Sigmoid colon (tissue), 4 donors: Measurements from ENCODE around the gene LOXHD1.

Experiments
- EP300 ChIP-seq, 4 donors: sonication (generic); formaldehyde crosslinking; IDR thresholded peaks; one replicate each; pipeline ENCODE4 v1.6.1; 2017; ENCODE audit warnings: antibody characterized with exemption in 4 of 4
- POLR2A ChIP-seq, 2 donors: fragments of 450-650 bp; IDR thresholded peaks; one replicate each; pipeline ENCODE4 v1.6.1; 2016; ENCODE audit warnings: antibody characterized with exemption in 2 of 2, mild to moderate bottlenecking in 2 of 2, moderate library complexity in 2 of 2
- TF ChIP-seq, protein P1 (sequence below), 4 experiments: fragments of 450-650 bp in 3 of 4; fragments of 200-600 bp in 1 of 4; IDR thresholded peaks; one replicate each; pipeline ENCODE4 v1.5.1; 2016 to 2019; ENCODE audit warnings: antibody characterized with exemption in 4 of 4, mild to moderate bottlenecking in 3 of 4, moderate library complexity in 2 of 4

DNA sequence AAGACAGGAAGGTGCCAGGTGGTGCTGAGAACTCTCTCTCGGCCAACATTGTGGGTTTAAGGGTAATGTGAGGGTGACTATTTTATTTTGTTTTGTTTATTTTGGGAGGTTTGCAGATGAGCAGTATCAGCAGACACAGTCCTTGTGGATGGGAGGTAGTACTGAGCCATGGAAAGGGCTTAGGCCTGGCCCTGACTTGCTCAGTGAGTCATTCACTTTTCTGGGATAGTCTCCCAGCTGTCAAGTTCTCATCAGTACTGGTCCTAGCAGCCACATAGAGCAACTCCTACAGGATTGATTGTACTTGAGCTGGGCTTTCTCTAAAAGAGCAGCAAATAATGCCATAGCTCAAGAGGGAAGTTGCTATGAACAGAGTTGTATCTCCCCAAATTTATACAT is 175.2 kb downstream of the LOXHD1 start:
- TF ChIP-seq, protein P1, sequence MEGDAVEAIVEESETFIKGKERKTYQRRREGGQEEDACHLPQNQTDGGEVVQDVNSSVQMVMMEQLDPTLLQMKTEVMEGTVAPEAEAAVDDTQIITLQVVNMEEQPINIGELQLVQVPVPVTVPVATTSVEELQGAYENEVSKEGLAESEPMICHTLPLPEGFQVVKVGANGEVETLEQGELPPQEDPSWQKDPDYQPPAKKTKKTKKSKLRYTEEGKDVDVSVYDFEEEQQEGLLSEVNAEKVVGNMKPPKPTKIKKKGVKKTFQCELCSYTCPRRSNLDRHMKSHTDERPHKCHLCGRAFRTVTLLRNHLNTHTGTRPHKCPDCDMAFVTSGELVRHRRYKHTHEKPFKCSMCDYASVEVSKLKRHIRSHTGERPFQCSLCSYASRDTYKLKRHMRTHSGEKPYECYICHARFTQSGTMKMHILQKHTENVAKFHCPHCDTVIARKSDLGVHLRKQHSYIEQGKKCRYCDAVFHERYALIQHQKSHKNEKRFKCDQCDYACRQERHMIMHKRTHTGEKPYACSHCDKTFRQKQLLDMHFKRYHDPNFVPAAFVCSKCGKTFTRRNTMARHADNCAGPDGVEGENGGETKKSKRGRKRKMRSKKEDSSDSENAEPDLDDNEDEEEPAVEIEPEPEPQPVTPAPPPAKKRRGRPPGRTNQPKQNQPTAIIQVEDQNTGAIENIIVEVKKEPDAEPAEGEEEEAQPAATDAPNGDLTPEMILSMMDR (IDR thresholded peaks at IDR 0.05), result no peak
- TF ChIP-seq EP300 (IDR thresholded peaks at IDR 0.05) (no peak), POLR2A (IDR thresholded peaks at IDR 0.05) (no peak)
